Caco-2 (cell line): ENCODE data around the gene EPB41L4B. TPM values are rescaled to one million over a fixed set of nuclear protein-coding genes. Genes with fewer than 3 reads are reported as not detected.

Experiments
- BruUV-seq: library from RNA; stranded (reverse); fragments of 400-500 nt; replicated peaks from 2 replicates; lab custom pipeline; 2021; lab: Mats Ljungman, UMichigan
- CTCF ChIA-PET: fragments of 300-600 bp; sonication (Branson Sonifier 250); formaldehyde crosslinking; loops from one replicate; lab custom pipeline; 2022; ENCODE audit warnings: antibody characterized with exemption; lab: Charles Lee
- POLR2A ChIA-PET: fragments of 300-600 bp; sonication (Branson Sonifier 250); formaldehyde crosslinking; loops from one replicate; lab custom pipeline; 2022; ENCODE audit warnings: antibody characterized with exemption; lab: Charles Lee
- DNase-seq, 2 experiments: peaks; one replicate each; pipeline versions ENCODE4 v3.0.0 to v3.0.0-alpha.2; 2020 to 2022
- H3K27me3 ChIP-seq: replicated peaks from 2 replicates; pipeline ENCODE4 v1.6.0; 2011; ENCODE audit warnings: low read length; ENCODE audit not compliant: control insufficient read depth, insufficient read depth
- H3K36me3 ChIP-seq: 2 replicates; pipeline ENCODE4 v1.5.1; 2011; ENCODE audit warnings: low read length; ENCODE audit not compliant: control insufficient read depth, insufficient read depth
- H3K4me1 ChIP-seq: fragments of 250-450 bp; sonication (Bioruptor Pico); 2 replicates; pipeline ENCODE4 v1.5.1; 2020; ENCODE audit warnings: mild to moderate bottlenecking
- H3K4me3 ChIP-seq: 2 replicates; pipeline ENCODE4 v1.5.1; 2011; ENCODE audit warnings: low read depth, mild to moderate bottlenecking, control low read depth, low read length
- H3K9me3 ChIP-seq: fragments of 250-450 bp; sonication (Bioruptor Pico); 2 replicates; pipeline ENCODE4 v1.5.1; 2020; ENCODE audit warnings: mild to moderate bottlenecking, moderate library complexity
- H3K27ac Mint-ChIP-seq: one replicate; pipeline ENCODE4 v1.8.0; 2022; ENCODE audit warnings: mixed read lengths; ENCODE audit not compliant: unreplicated experiment
- H3K27me3 Mint-ChIP-seq: one replicate; pipeline ENCODE4 v1.8.0; 2022; ENCODE audit warnings: mixed read lengths; ENCODE audit not compliant: insufficient read depth, unreplicated experiment
- H3K36me3 Mint-ChIP-seq: one replicate; pipeline ENCODE4 v1.8.0; 2022; ENCODE audit warnings: mild to moderate bottlenecking, mixed read lengths; ENCODE audit not compliant: insufficient read depth, unreplicated experiment
- H3K4me1 Mint-ChIP-seq: one replicate; pipeline ENCODE4 v1.8.0; 2022; ENCODE audit warnings: low read depth, mixed read lengths; ENCODE audit not compliant: unreplicated experiment
- H3K4me3 Mint-ChIP-seq: one replicate; pipeline ENCODE4 v1.8.0; 2022; ENCODE audit warnings: mild to moderate bottlenecking, moderate library complexity, mixed read lengths; ENCODE audit not compliant: unreplicated experiment
- H3K9me3 Mint-ChIP-seq: one replicate; pipeline ENCODE4 v1.8.0; 2022; ENCODE audit warnings: mixed read lengths; ENCODE audit not compliant: unreplicated experiment
- CTCF ChIP-seq, 2 experiments: fragments of 200-600 bp in 1 of 2; IDR thresholded peaks; 1 replicate in 1 of 2; 2 replicates in 1 of 2; pipeline versions ENCODE4 v1.5.1 to v1.8.0; 2011 to 2022; ENCODE audit warnings: antibody characterized with exemption in 1 of 2, control low read depth in 1 of 2, inconsistent platforms in 1 of 2, low read depth in 1 of 2, low read length in 1 of 2, mild to moderate bottlenecking in 1 of 2, moderate library complexity in 1 of 2; ENCODE audit not compliant: insufficient read depth in 1 of 2, severe bottlenecking in 1 of 2, unreplicated experiment in 1 of 2
- intact Hi-C: fragments of 100-400 bp; cut with micrococcal nuclease; formaldehyde crosslinking; loops from one replicate; pipeline ENCODE4 v1.10.0; 2022; ENCODE audit not compliant: unreplicated experiment
- total RNA-seq: library from RNA; stranded (reverse); gene quantifications from 2 replicates; pipeline ENCODE4 v1.2.3, GENCODE V29; 2022

Gene EPB41L4B
- total RNA-seq, 1 experiment from 2014 or later: 16.3 TPM

- Mint-ChIP-seq H3K27ac (no peak overlapping the region), H3K4me1 (peaks cover 27% of the 10 kb centered on the region), H3K27me3 (no peaks in the 10 kb centered on the region), H3K36me3 (peaks cover 6% of the 10 kb centered on the region), H3K4me3 (no peak overlapping the region), H3K9me3 (no peaks in the 10 kb centered on the region)
- Histone ChIP-seq H3K4me1 (peaks cover 11% of the 10 kb centered on the region), H3K36me3 (no peaks in the 10 kb centered on the region), H3K27me3 (no peaks in the 10 kb centered on the region), H3K4me3 (no peak overlapping the region), H3K9me3 (no peaks in the 10 kb centered on the region)
- no peak for TF ChIP-seq CTCF (IDR thresholded peaks at IDR 0.05; ENCODE audit: insufficient read depth in 1 of 2, low read depth in 1 of 2, low read length in 1 of 2, severe bottlenecking in 1 of 2, unreplicated experiment in 1 of 2)
- intact Hi-C loops: no loop called here
- ChIA-PET CTCF (no interaction called here), POLR2A (no interaction called here)
- no TSS peak for BruUV-seq
- DNase-seq: no peak
Observed at GRCh38 chr9:109311286-109311685, 9.6 kb downstream of the EPB41L4B start.

GRCh38 chr9:109310486-109310901 is 10.4 kb downstream of the EPB41L4B start:
- Mint-ChIP-seq H3K9me3 (no peaks in the 10 kb centered on the region), H3K36me3 (peaks cover 6% of the 10 kb centered on the region), H3K27me3 (no peaks in the 10 kb centered on the region), H3K4me1 (peaks cover 23% of the 10 kb centered on the region), H3K4me3 (no peak overlapping the region), H3K27ac (no peak overlapping the region)
- H3K9me3 ChIP-seq: no peaks in the 10 kb centered on the region
- TF ChIP-seq CTCF (IDR thresholded peaks at IDR 0.05; ENCODE audit: insufficient read depth in 1 of 2, low read depth in 1 of 2, low read length in 1 of 2, severe bottlenecking in 1 of 2, unreplicated experiment in 1 of 2): no peak
- H3K27me3 ChIP-seq: no peaks in the 10 kb centered on the region
- ChIA-PET POLR2A (no interaction called here), CTCF (no interaction called here)
- no peak for DNase-seq
- H3K4me3 ChIP-seq: no peak overlapping the region
- H3K4me1 ChIP-seq: peaks cover 11% of the 10 kb centered on the region
- H3K36me3 ChIP-seq: no peaks in the 10 kb centered on the region
- BruUV-seq: no TSS peak
- intact Hi-C loops: no loop called here

- Mint-ChIP-seq H3K27ac (no peak overlapping the region), H3K27me3 (no peaks in the 10 kb centered on the region), H3K9me3 (no peaks in the 10 kb centered on the region), H3K4me1 (peaks cover 23% of the 10 kb centered on the region), H3K4me3 (no peak overlapping the region), H3K36me3 (peaks cover 6% of the 10 kb centered on the region)
- no peak overlapping the region for H3K4me3 ChIP-seq
- no peak for TF ChIP-seq CTCF (IDR thresholded peaks at IDR 0.05; ENCODE audit: insufficient read depth in 1 of 2, low read depth in 1 of 2, low read length in 1 of 2, severe bottlenecking in 1 of 2, unreplicated experiment in 1 of 2)
- H3K9me3 ChIP-seq: no peaks in the 10 kb centered on the region
- intact Hi-C loops: no loop called here
- no peaks in the 10 kb centered on the region for H3K27me3 ChIP-seq
- peaks cover 6% of the 10 kb centered on the region; the same call in 1 of the 2 replicates for H3K4me1 ChIP-seq
- no peaks in the 10 kb centered on the region for H3K36me3 ChIP-seq
- BruUV-seq: no TSS peak
- CTCF ChIA-PET: no interaction called here
- POLR2A ChIA-PET: no interaction called here
- DNase-seq: no peak
Observed at GRCh38 chr9:109309282-109309681, 11.6 kb downstream of the EPB41L4B start.
